Mesodermal cell (in vitro differentiated cells): ENCODE results near the gene PLEKHA1.

ENCODE experiments used
- H3K27ac ChIP-seq: 2 replicates; pipeline ENCODE4 v1.7.0; 2013; ENCODE audit warnings: mild to moderate bottlenecking, low read depth, low read length, moderate library complexity; ENCODE audit not compliant: severe bottlenecking
- H3K36me3 ChIP-seq: 2 replicates; pipeline ENCODE4 v1.7.1; 2013; ENCODE audit warnings: mild to moderate bottlenecking, low read length, moderate library complexity; ENCODE audit not compliant: control insufficient read depth, insufficient read depth
- H3K4me1 ChIP-seq: one replicate; pipeline ENCODE4 v1.7.1; 2013; ENCODE audit warnings: mild to moderate bottlenecking, low read length; ENCODE audit not compliant: insufficient read depth, control insufficient read depth, poor library complexity, severe bottlenecking
- H3K4me3 ChIP-seq: 2 replicates; pipeline ENCODE4 v1.7.0; 2013; ENCODE audit warnings: low read length, control low read depth, mild to moderate bottlenecking; ENCODE audit not compliant: insufficient read depth, poor library complexity, severe bottlenecking; ENCODE audit errors: extremely low read depth
- H3K9me3 ChIP-seq: 2 replicates; pipeline ENCODE4 v1.7.1; 2013; ENCODE audit warnings: mild to moderate bottlenecking, low read length, moderate library complexity; ENCODE audit not compliant: control insufficient read depth
- WGBS, 2 experiments: methylation state at CpG; one replicate each; pipeline ENCODE4 v1.1.5; 2013; ENCODE audit warnings: missing lambda C conversion rate in 2 of 2; ENCODE audit not compliant: insufficient coverage in 2 of 2; 5-methylcytosine and 5-hydroxymethylcytosine counted together

The PLEKHA1 gene

DNA sequence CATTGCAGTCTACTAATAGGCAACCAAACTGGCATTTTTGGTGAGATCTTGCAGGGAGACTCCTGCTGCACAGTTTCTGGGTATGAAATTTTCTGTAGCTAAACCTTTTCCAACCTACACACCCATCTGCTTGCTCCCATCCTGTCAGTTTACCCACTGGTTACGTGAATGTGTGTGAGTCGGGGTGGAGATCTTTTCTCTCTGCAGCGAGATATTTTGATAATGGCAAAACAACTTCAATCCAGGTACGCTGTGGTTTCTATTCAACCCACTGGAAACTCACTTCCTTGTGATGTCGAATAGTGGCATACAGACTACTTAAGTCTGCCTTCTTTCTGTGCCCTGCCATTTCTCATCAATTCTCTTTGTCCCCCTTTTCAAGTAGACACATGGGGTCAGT, 4.5 kb downstream of the PLEKHA1 start:
- H3K4me3 ChIP-seq: no peak overlapping the region
- H3K9me3 ChIP-seq: no peaks in the 10 kb centered on the region
- no peaks in the 10 kb centered on the region for H3K4me1 ChIP-seq
- peaks cover 5% of the 10 kb centered on the region for H3K36me3 ChIP-seq
- no peak overlapping the region for H3K27ac ChIP-seq
- WGBS, 2 experiments: 100% methylated on average over 3 to 4 of the region's 5 CpGs

DNA sequence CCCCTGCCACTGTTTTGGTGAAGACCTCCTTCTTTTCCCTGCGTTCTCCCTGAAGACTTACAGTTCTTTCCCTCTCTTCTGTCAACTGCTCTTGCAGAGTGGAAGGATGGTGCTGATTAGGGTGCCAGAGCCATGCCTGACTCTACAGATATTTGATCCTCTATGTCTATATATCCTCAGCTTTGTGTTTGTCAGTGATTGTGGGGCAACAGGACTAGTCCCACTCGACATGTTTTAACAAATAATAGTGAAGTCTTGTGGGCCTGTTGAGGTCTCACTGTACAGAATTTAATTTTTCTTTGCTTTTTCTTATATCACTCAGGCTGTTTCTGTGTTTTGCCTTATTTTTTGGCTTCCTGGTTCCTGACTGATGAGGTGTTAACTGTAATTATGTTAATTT, 5.0 kb downstream of the PLEKHA1 start:
- Histone ChIP-seq H3K4me3 (no peak overlapping the region), H3K9me3 (no peaks in the 10 kb centered on the region), H3K36me3 (peaks cover 5% of the 10 kb centered on the region), H3K4me1 (no peaks in the 10 kb centered on the region), H3K27ac (no peak overlapping the region)
- no CpG with 5 or more reads among the region's 2 CpGs for WGBS, 2 experiments

DNA sequence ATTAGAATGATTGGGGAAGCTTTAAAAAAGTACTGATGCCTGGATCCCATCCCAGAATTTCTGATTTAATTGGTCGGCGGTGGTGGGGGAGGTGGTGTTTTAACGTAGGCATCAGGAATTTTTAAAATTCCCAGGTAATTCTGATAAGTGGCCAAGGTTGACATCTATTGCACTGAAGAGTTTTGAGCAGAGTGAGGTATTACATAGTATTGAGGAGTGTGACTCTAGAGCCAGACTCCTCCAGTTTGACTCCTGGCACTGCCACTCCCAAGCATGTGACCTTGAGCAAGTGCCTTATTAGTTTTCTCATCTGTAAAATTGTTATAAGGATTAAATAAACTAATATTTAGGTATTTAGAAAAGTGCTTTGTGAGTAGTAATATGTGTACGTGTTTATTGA, 6.2 kb downstream of the PLEKHA1 start:
- 93 to 100% methylated on average over 4 of the region's 4 CpGs for WGBS, 2 experiments
- no peaks in the 10 kb centered on the region for H3K9me3 ChIP-seq
- no peaks in the 10 kb centered on the region for H3K4me1 ChIP-seq
- no peak overlapping the region for H3K4me3 ChIP-seq
- no peak overlapping the region for H3K27ac ChIP-seq
- peaks cover 5% of the 10 kb centered on the region for H3K36me3 ChIP-seq

DNA sequence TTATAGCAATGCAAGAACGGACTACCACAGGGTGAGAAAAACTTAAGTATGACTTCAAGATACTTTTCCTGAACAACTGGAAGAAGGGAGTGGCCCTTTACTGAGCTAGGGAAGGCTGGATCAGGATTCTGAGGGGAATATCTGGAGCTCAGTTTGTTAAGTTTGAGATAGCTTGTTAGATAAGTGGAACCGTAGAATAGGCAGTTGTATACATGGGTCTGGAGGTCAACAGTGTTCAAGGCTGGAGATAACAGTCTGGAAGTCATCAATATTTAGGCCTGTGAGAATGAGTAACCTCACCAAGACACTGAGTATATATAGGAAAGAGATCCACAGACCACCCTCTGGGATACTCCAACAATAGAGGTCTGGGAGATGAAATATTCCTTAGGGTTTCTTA, 7.2 kb downstream of the PLEKHA1 start:
- 38% methylated on average over 1 of the region's 2 CpGs; no CpG with 5 or more reads in 1 of the 2 experiments for WGBS, 2 experiments
- Histone ChIP-seq H3K27ac (no peak overlapping the region), H3K9me3 (no peaks in the 10 kb centered on the region), H3K4me1 (no peaks in the 10 kb centered on the region), H3K4me3 (no peak overlapping the region), H3K36me3 (peaks cover 5% of the 10 kb centered on the region)

DNA sequence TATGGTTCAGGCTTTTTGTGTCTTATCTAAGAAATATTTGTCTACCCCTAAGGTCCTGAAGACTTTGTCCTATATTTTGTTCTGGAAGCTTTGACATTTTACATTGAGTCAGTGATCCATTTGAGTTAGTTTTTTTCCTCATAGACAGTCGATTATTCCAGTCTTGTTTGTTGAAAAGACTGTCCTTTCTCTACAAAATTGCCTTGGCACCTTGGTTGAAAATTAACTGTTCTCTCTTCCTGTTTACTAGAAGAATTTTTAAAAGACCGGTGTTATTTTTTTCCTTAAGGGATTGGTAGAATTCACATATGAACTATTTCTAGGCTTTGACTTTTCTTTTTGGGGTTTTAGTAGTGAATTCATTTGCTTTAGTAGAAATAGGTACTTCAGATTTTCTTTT, 12.0 kb downstream of the PLEKHA1 start:
- WGBS, 2 experiments: 88% methylated on average over 2 of the region's 2 CpGs; no CpG with 5 or more reads in 1 of the 2 experiments
- no peaks in the 10 kb centered on the region for H3K36me3 ChIP-seq
- no peaks in the 10 kb centered on the region for H3K4me1 ChIP-seq
- no peak overlapping the region for H3K4me3 ChIP-seq
- no peaks in the 10 kb centered on the region for H3K9me3 ChIP-seq
- no peak overlapping the region for H3K27ac ChIP-seq

DNA sequence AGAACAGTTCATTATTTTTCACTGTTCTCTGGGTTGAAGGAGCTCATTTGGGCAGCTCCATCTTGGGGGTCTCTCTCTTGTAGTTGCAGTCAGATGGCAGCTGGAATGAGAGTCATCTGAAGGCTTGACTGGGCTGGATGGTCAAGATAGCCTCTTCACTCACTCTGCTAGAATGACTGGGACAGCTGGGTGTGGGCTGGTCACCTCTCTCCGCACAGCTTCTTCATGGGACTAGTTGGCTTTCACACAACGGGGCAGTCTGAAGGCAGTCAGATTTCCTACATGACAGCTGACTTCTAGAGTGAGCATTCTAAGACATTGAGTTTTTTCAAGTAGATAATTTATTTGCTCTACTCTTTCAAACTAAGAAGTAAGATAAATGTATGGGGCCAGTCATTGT, 13.1 kb downstream of the PLEKHA1 start:
- H3K4me1 ChIP-seq: no peaks in the 10 kb centered on the region
- no peak overlapping the region for H3K27ac ChIP-seq
- H3K9me3 ChIP-seq: no peaks in the 10 kb centered on the region
- 80 to 92% methylated on average over 2 of the region's 2 CpGs for WGBS, 2 experiments
- H3K4me3 ChIP-seq: no peak overlapping the region
- H3K36me3 ChIP-seq: no peaks in the 10 kb centered on the region

DNA sequence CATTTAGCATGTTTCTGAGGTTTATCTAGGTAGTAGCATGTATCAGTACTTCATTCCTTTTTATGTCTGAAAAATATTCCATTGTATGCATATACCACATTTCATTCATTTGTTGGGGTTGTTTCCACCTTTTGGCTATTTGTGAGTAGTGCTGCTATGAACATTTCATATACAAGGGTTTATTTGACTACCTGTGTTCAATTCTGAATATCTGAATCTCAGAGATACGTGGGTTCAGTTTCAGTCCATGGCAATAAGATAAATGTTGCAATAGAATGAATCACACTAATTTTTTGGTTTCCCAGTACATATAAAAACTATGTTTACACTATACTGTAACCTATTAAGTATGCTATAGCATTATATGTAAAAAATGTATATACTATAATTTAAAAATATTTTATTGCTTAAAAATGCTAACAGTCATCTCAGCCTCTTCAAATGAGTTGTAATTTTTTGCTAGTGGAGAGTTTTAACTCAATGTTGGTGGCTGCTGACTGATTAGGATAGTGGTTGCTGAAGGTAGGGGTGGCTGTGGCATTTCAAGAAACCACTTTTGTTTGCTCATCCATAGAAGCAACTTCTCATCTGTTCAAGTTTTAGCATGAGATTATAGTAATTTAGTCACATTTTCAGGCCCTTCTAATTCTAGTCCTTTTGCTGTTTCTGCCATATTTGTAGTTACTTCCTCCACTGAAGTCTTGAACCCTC, 13.9 kb downstream of the PLEKHA1 start:
- WGBS, 2 experiments: no CpG with 5 or more reads among the region's 1 CpG
- H3K36me3 ChIP-seq: no peaks in the 10 kb centered on the region

DNA sequence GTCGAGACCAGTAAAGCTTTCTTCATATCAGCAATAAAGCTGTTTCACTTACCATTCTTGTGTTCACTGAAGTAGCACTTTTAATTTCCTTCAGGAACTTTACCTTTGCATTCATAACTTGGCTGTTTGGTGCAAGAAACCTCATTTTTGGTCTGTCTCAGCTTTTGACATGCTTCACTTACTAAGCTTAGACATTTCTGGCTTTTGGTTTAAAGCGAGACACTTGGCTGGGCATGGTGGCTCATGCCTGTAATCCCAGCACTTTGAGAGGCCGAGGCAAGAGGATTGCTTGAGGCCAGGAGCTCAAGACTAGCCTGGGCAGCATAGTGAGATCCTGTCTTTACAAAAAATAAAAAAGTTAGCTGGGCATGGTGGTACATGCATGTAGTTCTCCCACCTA, 15.8 kb downstream of the PLEKHA1 start:
- H3K4me3 ChIP-seq: no peak overlapping the region
- no peak overlapping the region for H3K27ac ChIP-seq
- no peaks in the 10 kb centered on the region for H3K9me3 ChIP-seq
- H3K36me3 ChIP-seq: peaks cover 13% of the 10 kb centered on the region
- WGBS, 2 experiments: 89 to 100% methylated on average over 2 to 3 of the region's 3 CpGs
- no peaks in the 10 kb centered on the region for H3K4me1 ChIP-seq

More for the DNA sequence above, 13.9 kb downstream of the PLEKHA1 start:
- no peaks in the 10 kb centered on the region for H3K4me1 ChIP-seq
- no peak overlapping the region for H3K4me3 ChIP-seq
- H3K27ac ChIP-seq: no peak overlapping the region
- no peaks in the 10 kb centered on the region for H3K9me3 ChIP-seq

DNA sequence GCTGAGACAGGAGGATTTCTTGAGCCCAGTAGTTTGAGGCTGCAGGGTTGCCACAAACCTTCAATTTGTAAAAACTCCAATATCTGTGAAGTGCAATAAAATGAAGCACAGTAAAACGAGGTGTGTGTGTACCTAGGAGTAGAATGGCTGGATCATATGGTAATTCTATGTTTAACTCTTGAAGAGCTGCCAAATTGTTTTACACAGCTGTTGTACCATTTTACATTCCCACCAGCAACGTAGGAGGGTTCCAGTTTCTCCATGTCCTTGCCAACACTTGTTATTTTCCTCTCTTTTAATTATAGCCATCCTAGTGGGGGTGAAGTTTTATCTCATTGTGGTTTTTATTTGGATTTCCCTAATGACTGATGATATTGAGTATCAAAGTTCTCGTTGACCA, 16.2 kb downstream of the PLEKHA1 start:
- 83% methylated on average over 2 of the region's 3 CpGs; no CpG with 5 or more reads in 1 of the 2 experiments for WGBS, 2 experiments
- Histone ChIP-seq H3K36me3 (peaks cover 13% of the 10 kb centered on the region), H3K4me1 (no peaks in the 10 kb centered on the region), H3K4me3 (no peak overlapping the region), H3K27ac (no peak overlapping the region), H3K9me3 (no peaks in the 10 kb centered on the region)

DNA sequence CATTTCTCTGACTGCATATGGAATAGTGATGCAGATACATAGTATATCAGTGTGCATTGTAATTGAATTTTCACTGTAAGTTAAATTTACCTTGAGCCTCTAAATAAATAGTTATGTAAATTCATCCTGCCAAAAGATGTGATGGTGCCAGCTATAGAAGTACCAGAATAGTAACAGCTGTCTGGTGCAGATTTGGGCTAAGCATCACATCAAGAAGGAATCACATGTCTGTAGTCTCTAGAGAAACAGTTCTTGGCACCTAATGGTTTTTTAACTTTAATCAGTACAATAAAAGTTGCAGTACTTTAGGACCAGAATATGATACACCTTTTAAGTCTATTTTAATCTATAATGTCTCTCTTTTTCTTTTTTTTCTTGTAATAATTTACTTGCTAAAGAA, 17.4 kb downstream of the PLEKHA1 start:
- H3K36me3 ChIP-seq: peaks cover 13% of the 10 kb centered on the region
- H3K9me3 ChIP-seq: no peaks in the 10 kb centered on the region
- H3K4me1 ChIP-seq: no peaks in the 10 kb centered on the region
- H3K27ac ChIP-seq: no peak overlapping the region
- H3K4me3 ChIP-seq: no peak overlapping the region

DNA sequence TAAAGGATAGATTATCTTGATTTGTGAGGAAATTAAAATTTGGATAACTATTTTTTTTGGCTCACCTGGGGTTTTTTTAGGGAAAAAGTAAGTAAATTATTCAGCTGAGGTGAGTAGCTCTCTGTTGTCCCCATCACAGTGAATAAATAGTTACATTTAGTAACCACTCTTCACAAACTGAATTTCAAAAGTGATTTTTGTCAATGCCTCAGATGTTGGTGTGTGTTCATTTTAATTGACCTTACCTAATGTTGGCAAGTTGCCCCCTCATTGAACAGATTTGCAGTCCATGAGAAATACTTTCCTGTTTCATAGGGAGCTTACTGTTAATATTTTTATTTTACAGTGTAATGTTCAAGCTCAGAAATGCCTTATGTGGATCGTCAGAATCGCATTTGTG, 18.3 kb downstream of the PLEKHA1 start:
- Histone ChIP-seq H3K9me3 (no peaks in the 10 kb centered on the region), H3K36me3 (peaks cover 13% of the 10 kb centered on the region), H3K27ac (no peak overlapping the region), H3K4me1 (no peaks in the 10 kb centered on the region), H3K4me3 (no peak overlapping the region)
- WGBS, 2 experiments: 90% methylated on average over 2 of the region's 2 CpGs; no CpG with 5 or more reads in 1 of the 2 experiments
